K562 (cell line): Measurements from ENCODE around the gene PI4K2B. TPM values are rescaled to one million over a fixed set of nuclear protein-coding genes. Genes with fewer than 3 reads are reported as not detected.

Source experiments
- ATAC-seq: fragments of 200-7000 bp; cut with Tn5 transposase; 3 replicates; pipeline ENCODE4 v1.9.1; 2020; ENCODE audit warnings: moderate library complexity
- BruUV-seq: library from RNA; stranded (reverse); fragments of 400-500 nt; replicated peaks from 2 replicates; lab custom pipeline; 2021; lab: Mats Ljungman, UMichigan
- CTCF ChIA-PET: fragments of 300-600 bp; formaldehyde crosslinking; extraction: SDS; loops from one replicate; lab custom pipeline; 2021; ENCODE audit warnings: low intra/inter-chr PET ratio; lab: Yijun Ruan, JAX
- POLR2A ChIA-PET: fragments of 300-600, 350-650 bp; sonication (Branson Sonifier 250); formaldehyde crosslinking; extraction: SDS; loops from one replicate; lab custom pipeline; 2021; ENCODE audit warnings: antibody characterized with exemption, inconsistent platforms; lab: Yijun Ruan, JAX
- DNase-seq, 4 experiments: peaks; one replicate each; pipeline versions ENCODE4 v3.0.0 to v3.0.0-alpha.2; 2011 to 2018; ENCODE audit warnings: low spot score in 3 of 4, mixed read lengths in 3 of 4; ENCODE audit errors: extremely low read depth in 1 of 4
- FAIRE-seq: peaks from 2 replicates; lab custom pipeline; 2011; peaks lifted over from hg19 to GRCh38; lab: Jason Lieb, UNC
- H2AFZ ChIP-seq: 2 replicates; pipeline ENCODE4 v1.6.0; 2011; ENCODE audit warnings: low read depth, low read length, control low read depth, inconsistent platforms
- H3K27ac ChIP-seq: fragments of 200-600 bp; 3 replicates; pipeline ENCODE4 v1.8.0; 2011; ENCODE audit warnings: low read depth, mild to moderate bottlenecking, control low read depth, inconsistent platforms, low read length, moderate library complexity, mixed read lengths; ENCODE audit errors: extremely low read depth
- H3K27me3 ChIP-seq, 2 experiments: fragments of 300-600 bp in 1 of 2; 2 replicates in 1 of 2; 3 replicates in 1 of 2; pipeline versions ENCODE4 v1.6.0 to v1.8.0; 2011; ENCODE audit warnings: inconsistent platforms in 2 of 2, low read length in 2 of 2, mild to moderate bottlenecking in 1 of 2, mixed read lengths in 1 of 2, moderate library complexity in 1 of 2; ENCODE audit not compliant: control insufficient read depth in 2 of 2, insufficient read depth in 2 of 2
- H3K36me3 ChIP-seq: fragments of 300-600 bp; 3 replicates; pipeline ENCODE4 v1.8.0; 2011; ENCODE audit warnings: mild to moderate bottlenecking, low read length, inconsistent platforms; ENCODE audit not compliant: control insufficient read depth, insufficient read depth
- H3K4me1 ChIP-seq, 2 experiments: fragments of 200-600 bp in 1 of 2; replicated peaks in 1 of 2; 2 replicates in 1 of 2; 3 replicates in 1 of 2; pipeline versions ENCODE4 v1.5.1 to v1.8.0; 2011; ENCODE audit warnings: inconsistent platforms in 2 of 2, low read length in 2 of 2, mild to moderate bottlenecking in 1 of 2, mixed read lengths in 1 of 2, moderate library complexity in 1 of 2; ENCODE audit not compliant: control insufficient read depth in 2 of 2, insufficient read depth in 2 of 2
- H3K4me2 ChIP-seq: 2 replicates; pipeline ENCODE4 v1.6.1; 2011; ENCODE audit warnings: low read length, control low read depth, inconsistent platforms, mixed read lengths; ENCODE audit not compliant: insufficient read depth
- H3K4me3 ChIP-seq: fragments of 200-600 bp; sonication (generic), shearing (Covaris generic); 2 replicates; pipeline ENCODE4 v1.5.1; 2016; ENCODE audit warnings: control low read depth, inconsistent platforms
- H3K79me2 ChIP-seq: fragments of 200-600 bp; 3 replicates; pipeline ENCODE4 v1.8.0; 2011; ENCODE audit warnings: low read length, inconsistent platforms; ENCODE audit not compliant: control insufficient read depth, insufficient read depth
- H3K9ac ChIP-seq, 2 experiments: 2 replicates each; pipeline versions ENCODE4 v1.6.0 to v1.6.1; 2011; ENCODE audit warnings: low read depth in 2 of 2, low read length in 2 of 2, control low read depth in 1 of 2, inconsistent platforms in 1 of 2, mild to moderate bottlenecking in 1 of 2, mixed read lengths in 1 of 2; ENCODE audit not compliant: insufficient read depth in 1 of 2
- H3K9me1 ChIP-seq: one replicate; pipeline ENCODE4 v1.6.0; 2011; ENCODE audit warnings: inconsistent platforms, mild to moderate bottlenecking, low read length, moderate library complexity; ENCODE audit not compliant: control insufficient read depth, insufficient read depth
- H3K9me3 ChIP-seq: replicated peaks from 2 replicates; pipeline ENCODE4 v1.5.1; 2011; ENCODE audit warnings: low read depth, low read length, inconsistent platforms; ENCODE audit not compliant: control insufficient read depth, insufficient read depth
- H4K20me1 ChIP-seq: replicated peaks from 2 replicates; pipeline ENCODE4 v1.6.1; 2011; ENCODE audit warnings: low read length, inconsistent platforms, mixed read lengths; ENCODE audit not compliant: control insufficient read depth, insufficient read depth
- C11orf30 ChIP-seq: fragments of 450-650 bp; IDR thresholded peaks from 2 replicates; pipeline ENCODE4 v1.6.1; 2016; ENCODE audit warnings: low read depth, mild to moderate bottlenecking
- ESRRB ChIP-seq: fragments of 250-450 bp; sonication (Bioruptor Pico); IDR thresholded peaks from 2 replicates; pipeline ENCODE4 v1.5.0; 2020; ENCODE audit warnings: mild to moderate bottlenecking, moderate library complexity, borderline replicate concordance
- FOS ChIP-seq: IDR thresholded peaks from 3 replicates; pipeline ENCODE4 v1.6.1; 2011; ENCODE audit not compliant: insufficient read length; ENCODE audit errors: extremely low read depth
- FUS ChIP-seq: fragments of 200-400 bp; formaldehyde crosslinking; optimal IDR thresholded peaks from 2 replicates; pipeline ENCODE3; 2017; ENCODE audit warnings: low read depth, low read length
- GABPB1 ChIP-seq: sonication (generic); formaldehyde crosslinking; IDR thresholded peaks from 2 replicates; pipeline ENCODE4 v1.8.0; 2022; ENCODE audit warnings: mild to moderate bottlenecking, missing genetic modification reagents
- MITF ChIP-seq: IDR thresholded peaks from 2 replicates; pipeline ENCODE4 v1.6.1; 2014; ENCODE audit warnings: antibody characterized with exemption
- NFE2L1 ChIP-seq: fragments of 450-650 bp; IDR thresholded peaks from 2 replicates; pipeline ENCODE4 v1.6.1; 2016; ENCODE audit warnings: missing genetic modification characterization, low read depth, mild to moderate bottlenecking, missing compliant biosample characterization, moderate library complexity, borderline replicate concordance
- PCBP2 ChIP-seq: fragments of 200-400 bp; formaldehyde crosslinking; IDR thresholded peaks from 2 replicates; pipeline ENCODE4 v1.6.1; 2018; ENCODE audit warnings: low read length, low read depth, mild to moderate bottlenecking, moderate library complexity; ENCODE audit not compliant: poor library complexity, severe bottlenecking
- POU5F1 ChIP-seq: fragments of 150-350 bp; IDR thresholded peaks from 2 replicates; pipeline ENCODE4 v1.6.1; 2014; ENCODE audit warnings: borderline replicate concordance, low read length, low read depth, mild to moderate bottlenecking; ENCODE audit not compliant: partially characterized antibody
- SAP30 ChIP-seq: fragments of 200-600 bp; sonication (generic); IDR thresholded peaks from 2 replicates; pipeline ENCODE4 v1.6.1; 2012; ENCODE audit warnings: borderline replicate concordance, low read depth, mild to moderate bottlenecking, moderate library complexity, low read length, control low read depth, inconsistent platforms; ENCODE audit not compliant: insufficient read depth, poor library complexity, severe bottlenecking
- SMAD2 ChIP-seq: fragments of 150-350 bp; IDR thresholded peaks from 2 replicates; pipeline ENCODE4 v1.6.1; 2014; ENCODE audit warnings: low read depth, mild to moderate bottlenecking, low read length
- SMARCA4 ChIP-seq: fragments of 450-650 bp; IDR thresholded peaks from 2 replicates; pipeline ENCODE4 v1.6.1; 2016
- STAG1 ChIP-seq: sonication (generic); formaldehyde crosslinking; IDR thresholded peaks from 2 replicates; pipeline ENCODE4 v1.5.0; 2020; ENCODE audit warnings: missing genetic modification reagents, borderline replicate concordance
- ZNF253 ChIP-seq: fragments of 250-450 bp; sonication (Bioruptor Pico); conservative IDR thresholded peaks from 2 replicates; pipeline ENCODE4 v1.6.1; 2021; ENCODE audit warnings: mild to moderate bottlenecking
- ZNF551 ChIP-seq: fragments of 250-450 bp; sonication (Bioruptor Pico); IDR thresholded peaks from 2 replicates; pipeline ENCODE4 v1.5.0; 2021; ENCODE audit warnings: mild to moderate bottlenecking, moderate library complexity
- WGBS: fragments of 100-300 bp; shearing (Covaris generic); methylation state at CpG from one replicate; pipeline ENCODE4 v1.1.6; 2016; ENCODE audit warnings: low coverage, mixed read lengths; ENCODE audit not compliant: insufficient coverage; ENCODE audit errors: missing lambda C conversion rate; 5-methylcytosine and 5-hydroxymethylcytosine counted together
- in situ Hi-C: fragments of 300-500 bp; cut with MboI; formaldehyde crosslinking; loops from 4 replicates; pipeline ENCODE4 v1.15.0; 2018; ENCODE audit warnings: inconsistent platforms, mixed read lengths
- intact Hi-C: fragments of 100-400 bp; cut with micrococcal nuclease; formaldehyde crosslinking; loops from 2 replicates; pipeline ENCODE4 v1.14.2; 2022
- polyA plus RNA-seq, 8 experiments: library from polyadenylated mRNA; depleted of rRNA in 4 of 8; stranded (reverse) in 5 of 8; unstranded in 3 of 8; fragments of >200 nt; fragmentation: Nextera tagmentation in 2 of 8; fragmentation: Illumina TruSeq in 1 of 8; extraction: Ambion mirVana in 2 of 8; extraction: Trizol in 1 of 8; gene quantifications; 2 replicates each; pipeline versions ENCODE4 v1.2.1 to v1.2.3, GENCODE V29; 2011 to 2014; ENCODE audit warnings: inconsistent platforms in 1 of 8, missing spikeins in 1 of 8
- total RNA-seq, 7 experiments: library from RNA; depleted of rRNA in 6 of 7; stranded (reverse); fragments of >200 nt in 6 of 7; fragmentation: Illumina TruSeq in 2 of 7; extraction: Trizol in 2 of 7; gene quantifications; 2 replicates each; pipeline versions ENCODE4 v1.2.1 to v1.2.3, GENCODE V29; 2011 to 2021; ENCODE audit warnings: low replicate concordance in 1 of 7

PI4K2B gene
- total and polyA plus RNA-seq, 9 of the 15 experiments (the other 6 are each of a cell fraction or from before 2014, with no cell fraction given) = 4.5 to 21.4 (median 16.5) TPM

- Histone ChIP-seq H4K20me1 (no peaks in the 10 kb centered on the region), H3K9me1 (no peaks in the 10 kb centered on the region), H3K27me3 (no peaks in the 10 kb centered on the region), H3K9ac (no peak overlapping the region), H2AFZ (no peak overlapping the region), H3K79me2 (no peaks in the 10 kb centered on the region), H3K36me3 (peaks cover 38% of the 10 kb centered on the region), H3K4me2 (no peak overlapping the region), H3K27ac (no peak overlapping the region), H3K4me1 (no peaks in the 10 kb centered on the region), H3K9me3 (no peaks in the 10 kb centered on the region), H3K4me3 (no peak overlapping the region)
- intact Hi-C loops (no loop called here), in situ Hi-C loops (no loop called here)
- FAIRE-seq (no peak), ATAC-seq (no peak), DNase-seq (no peak)
- ChIA-PET POLR2A (interaction anchor here (1.1 kb wide), 1 partner anchor 15 kb away, joined by 4 read pairs; no protein-coding TSS in a partner anchor), CTCF (no interaction called here)
- 87% methylated on average over 3 of the region's 3 CpGs for WGBS
- no TSS peak for BruUV-seq
- TF ChIP-seq PCBP2 (no peak), C11orf30 (no peak), ZNF253 (CRISPR knock-in tag) (no peak), GABPB1 (CRISPR knock-in tag) (no peak), MITF (no peak), FOS (no peak), SMAD2 (no peak), ESRRB (CRISPR knock-in tag) (no peak), NFE2L1 (no peak), STAG1 (CRISPR knock-in tag) (no peak), POU5F1 (no peak), ZNF551 (CRISPR knock-in tag) (no peak), SMARCA4 (no peak), SAP30 (no peak), FUS (no peak)
Measured at GRCh38 chr4:25321703-25322102, 87.9 kb downstream of the PI4K2B start.
